SU-DHL-6 (cell line): ENCODE measurements around the gene AHSG.
A peak's percentile ranks its signal among the peaks of the same experiment; 100 is the strongest.

Experiments
- H2AFZ ChIP-seq: fragments of 200-600 bp; sonication (generic); 2 replicates; pipeline ENCODE4 v1.6.1; 2014; ENCODE audit warnings: low read depth, mild to moderate bottlenecking, moderate library complexity, mixed read lengths, antibody characterized with exemption, low read length; ENCODE audit not compliant: severe bottlenecking
- H3F3A ChIP-seq: fragments of 200-600 bp; shearing (Covaris generic); 2 replicates; pipeline ENCODE4 v1.6.0; 2016; ENCODE audit warnings: antibody characterized with exemption, mild to moderate bottlenecking; ENCODE audit not compliant: insufficient read depth
- H3K27ac ChIP-seq: fragments of 200-600 bp; sonication (generic); 2 replicates; pipeline ENCODE4 v1.5.1; 2016; ENCODE audit warnings: low read depth, mild to moderate bottlenecking, low read length, moderate library complexity, mixed read lengths
- H3K27me3 ChIP-seq: fragments of 200-600 bp; sonication (generic), shearing (Covaris generic); 2 replicates; pipeline ENCODE4 v1.6.0; 2014; ENCODE audit warnings: mild to moderate bottlenecking, low read length
- H3K36me3 ChIP-seq: fragments of 200-600 bp; sonication (generic); 2 replicates; pipeline ENCODE4 v1.6.1; 2014; ENCODE audit warnings: mild to moderate bottlenecking, low read length, mixed read lengths
- H3K4me2 ChIP-seq: fragments of 300-600, 200-600 bp; shearing (Covaris generic), sonication (generic); 2 replicates; pipeline ENCODE4 v1.6.0; 2014; ENCODE audit warnings: low read length, low read depth, mild to moderate bottlenecking; ENCODE audit not compliant: poor library complexity, severe bottlenecking
- H3K4me3 ChIP-seq: fragments of 200-600 bp; sonication (generic); 2 replicates; pipeline ENCODE4 v1.5.1; 2014; ENCODE audit warnings: antibody characterized with exemption, low read length, mild to moderate bottlenecking, mixed read lengths; ENCODE audit not compliant: insufficient read depth, poor library complexity, severe bottlenecking
- H3K79me2 ChIP-seq: fragments of 200-600 bp; sonication (generic); 2 replicates; pipeline ENCODE4 v1.6.1; 2014; ENCODE audit warnings: mild to moderate bottlenecking, low read length, moderate library complexity; ENCODE audit not compliant: insufficient read depth
- H3K9ac ChIP-seq: fragments of 200-600 bp; sonication (generic); 2 replicates; pipeline ENCODE4 v1.7.0; 2014; ENCODE audit warnings: mild to moderate bottlenecking, low read length
- H3K9me2 ChIP-seq: fragments of 200-600 bp; sonication (generic); replicated peaks from 2 replicates; pipeline ENCODE4 v1.6.1; 2014; ENCODE audit warnings: low read length; ENCODE audit not compliant: insufficient read depth
- H3K9me3 ChIP-seq: fragments of 200-600 bp; sonication (generic); 2 replicates; pipeline ENCODE4 v1.6.1; 2014; ENCODE audit warnings: low read length, mixed read lengths; ENCODE audit not compliant: insufficient read depth
- H4K20me1 ChIP-seq: fragments of 200-600 bp; sonication (generic); 2 replicates; pipeline ENCODE4 v1.6.1; 2014; ENCODE audit warnings: low read depth, mild to moderate bottlenecking, antibody characterized with exemption, low read length, moderate library complexity, mixed read lengths
- CTCF ChIP-seq: fragments of 200-600 bp; sonication (generic); IDR thresholded peaks from one replicate; pipeline ENCODE4 v1.5.1; 2017; ENCODE audit warnings: antibody characterized with exemption, mild to moderate bottlenecking, low read length, moderate library complexity; ENCODE audit not compliant: insufficient read depth, poor library complexity, severe bottlenecking
- EZH2phosphoT487 ChIP-seq: fragments of 200-600 bp; sonication (generic), shearing (Covaris generic); conservative IDR thresholded peaks from 2 replicates; pipeline ENCODE4 v1.6.1; 2018; ENCODE audit warnings: mild to moderate bottlenecking, antibody characterized with exemption, low read length, moderate library complexity, mixed read lengths

AHSG gene

DNA sequence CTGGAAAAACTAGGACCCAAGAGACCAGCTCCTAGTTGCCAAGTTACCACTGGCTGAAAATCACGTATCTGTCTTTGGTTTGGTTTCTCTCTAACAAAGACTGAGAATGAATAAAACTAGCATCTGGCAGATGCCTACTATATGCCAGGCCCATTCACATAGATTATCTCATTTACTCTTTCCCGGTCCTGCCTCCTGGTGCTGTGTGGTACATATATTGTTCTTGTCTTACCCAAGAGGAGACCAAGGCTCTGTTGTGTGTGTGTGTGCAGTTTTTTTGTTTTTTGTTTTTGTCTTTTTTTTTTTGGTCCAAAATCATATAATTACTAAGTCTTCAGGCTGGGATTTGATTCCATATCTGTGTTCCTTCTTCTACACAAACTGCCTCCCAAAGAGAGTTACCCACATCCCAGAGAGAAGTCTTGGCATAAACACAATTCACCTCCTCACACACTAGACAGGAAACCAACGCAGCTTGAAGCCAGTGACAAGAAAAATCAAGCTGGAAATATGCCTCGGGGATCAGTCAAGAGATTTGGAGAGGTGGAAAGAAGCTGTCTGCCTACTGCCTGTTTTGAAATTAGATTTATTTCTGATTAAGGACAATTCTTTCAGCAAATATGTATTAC is 891 bp downstream of the AHSG start:
- H2AFZ ChIP-seq = peak overlapping the region; percentile 83
- no peaks in the 10 kb centered on the region for H3K79me2 ChIP-seq
- H3K4me2 ChIP-seq = no peak overlapping the region

GRCh38 chr3:186614266-186614596 is 1.4 kb downstream of the AHSG start:
- Histone ChIP-seq H3K9me3 (no peaks in the 10 kb centered on the region), H3K4me3 (no peak overlapping the region), H3F3A (no peaks in the 10 kb centered on the region), H3K4me2 (peak overlapping the region; percentile 49), H2AFZ (peak overlapping the region; percentile 83), H3K27me3 (no peaks in the 10 kb centered on the region), H3K9ac (0 out of 2 replicates have a peak overlapping the region, but pooled peaks have one; percentile 15), H3K79me2 (no peaks in the 10 kb centered on the region), H3K27ac (no peak overlapping the region), H3K36me3 (no peaks in the 10 kb centered on the region), H4K20me1 (no peaks in the 10 kb centered on the region), H3K9me2 (no peaks in the 10 kb centered on the region)
- TF ChIP-seq EZH2phosphoT487 = no peak
- no peak for TF ChIP-seq CTCF

More for the DNA sequence above, 891 bp downstream of the AHSG start:
- Histone ChIP-seq H3K27ac (no peak overlapping the region), H3K36me3 (no peaks in the 10 kb centered on the region), H3K27me3 (no peaks in the 10 kb centered on the region), H3K4me3 (no peak overlapping the region), H4K20me1 (no peaks in the 10 kb centered on the region), H3K9me2 (no peaks in the 10 kb centered on the region), H3K9ac (no peak overlapping the region), H3K9me3 (no peaks in the 10 kb centered on the region), H3F3A (no peaks in the 10 kb centered on the region)
- TF ChIP-seq EZH2phosphoT487 = no peak
- TF ChIP-seq CTCF = no peak

DNA sequence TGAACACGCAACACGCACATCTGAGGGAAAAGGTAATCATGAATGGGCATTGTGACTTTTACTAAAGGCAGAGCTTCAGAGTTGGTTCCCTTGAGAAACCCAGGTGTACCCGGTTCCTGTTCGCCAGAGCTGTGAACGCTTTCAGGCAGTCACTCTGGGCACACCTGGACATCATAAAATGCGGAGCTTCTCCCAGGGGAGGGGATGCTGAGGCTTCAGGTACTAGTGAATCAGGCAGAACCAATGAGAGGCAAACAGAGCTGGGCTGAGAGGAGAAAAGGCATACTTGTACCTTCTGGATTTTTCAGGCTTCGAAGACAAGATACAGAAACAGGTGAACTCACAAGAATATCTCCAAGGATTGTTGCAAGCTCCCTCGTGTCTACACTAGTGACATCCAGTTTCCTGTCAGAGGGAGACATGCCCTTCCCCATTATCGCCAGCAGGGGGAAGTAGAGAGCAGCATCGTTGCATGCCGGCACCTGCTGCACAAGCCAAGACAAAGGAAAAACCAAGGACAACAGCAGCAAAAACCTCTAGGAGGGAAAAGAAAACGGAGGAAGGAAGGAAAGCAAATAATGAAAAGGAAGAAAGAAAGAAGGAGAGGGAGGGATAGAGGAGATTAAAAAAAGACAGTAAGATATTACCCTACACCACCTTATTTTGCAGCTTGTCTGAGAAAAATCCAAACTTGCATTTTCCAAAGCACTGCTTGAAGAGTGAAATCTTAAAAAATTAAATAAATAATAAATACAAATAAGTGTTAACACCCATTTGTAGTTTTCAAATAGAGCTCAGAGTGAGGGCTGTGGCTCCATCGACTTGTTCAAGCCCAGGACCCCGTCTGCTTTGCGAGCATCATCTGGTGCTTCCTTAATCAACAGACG is 2.0 kb downstream of the AHSG start:
- Histone ChIP-seq H3K27me3 (no peaks in the 10 kb centered on the region), H3K4me2 (peak overlapping the region; percentile 49), H3K4me3 (no peak overlapping the region), H3K36me3 (no peaks in the 10 kb centered on the region), H3K9ac (0 out of 2 replicates have a peak overlapping the region, but pooled peaks have one; percentile 15), H2AFZ (peak overlapping the region; percentile 83), H3K9me3 (no peaks in the 10 kb centered on the region), H3F3A (no peaks in the 10 kb centered on the region), H4K20me1 (no peaks in the 10 kb centered on the region), H3K9me2 (no peaks in the 10 kb centered on the region), H3K27ac (no peak overlapping the region), H3K79me2 (no peaks in the 10 kb centered on the region)
- TF ChIP-seq EZH2phosphoT487 (no peak), CTCF (peak; percentile 92)
